Cardiac muscle cell (in vitro differentiated cells and primary cell): ENCODE measurements around the gene ARL13A. TPM values are rescaled to one million over a fixed set of nuclear protein-coding genes. Genes with fewer than 3 reads are reported as not detected.
A peak's percentile ranks its signal among the peaks of the same experiment; 100 is the strongest.

ENCODE experiments used
- DNase-seq, 2 donors: peaks; one replicate each; pipeline versions ENCODE4 v3.0.0 to v3.0.0-alpha.2; 2010 to 2017; ENCODE audit warnings: low read depth in 1 of 2, low spot score in 1 of 2
- H3K27ac ChIP-seq: fragments of 200-600 bp; sonication (generic); 2 replicates; pipeline ENCODE4 v1.5.1; 2016
- H3K27me3 ChIP-seq: fragments of 200-600 bp; sonication (generic); 2 replicates; pipeline ENCODE4 v1.6.0; 2016; ENCODE audit warnings: control low read depth
- H3K36me3 ChIP-seq: fragments of 200-600 bp; sonication (generic); 2 replicates; pipeline ENCODE4 v1.5.1; 2016; ENCODE audit warnings: control low read depth
- H3K4me1 ChIP-seq: fragments of 200-600 bp; sonication (generic); 2 replicates; pipeline ENCODE4 v1.8.1; 2017; ENCODE audit warnings: low read depth, mild to moderate bottlenecking, mixed run types
- H3K4me3 ChIP-seq: fragments of 200-600 bp; sonication (generic); 2 replicates; pipeline ENCODE4 v1.5.1; 2016; ENCODE audit warnings: mild to moderate bottlenecking
- H3K9me3 ChIP-seq: fragments of 200-600 bp; sonication (generic); 2 replicates; pipeline ENCODE4 v1.5.1; 2017; ENCODE audit warnings: low read depth, mild to moderate bottlenecking, control low read depth
- polyA plus RNA-seq: library from polyadenylated mRNA; unstranded; fragments of >200 nt; fragmentation: Nextera tagmentation; extraction: Ambion mirVana; gene quantifications from 2 replicates; pipeline ENCODE4 v1.2.1, GENCODE V29; 2016
- total RNA-seq: library from RNA; depleted of rRNA; stranded (reverse); fragments of >200 nt; gene quantifications from 2 replicates; pipeline ENCODE4 v1.2.3, GENCODE V29; 2016
- TF ChIP-seq, protein P1 (sequence below): IDR thresholded peaks from 2 replicates; pipeline ENCODE4 v1.5.1; 2012; ENCODE audit warnings: low read depth, mild to moderate bottlenecking, low read length

The ARL13A gene
- total and polyA plus RNA-seq, 2 experiments from 2014 or later = 0.54 TPM; not detected in 1

DNA sequence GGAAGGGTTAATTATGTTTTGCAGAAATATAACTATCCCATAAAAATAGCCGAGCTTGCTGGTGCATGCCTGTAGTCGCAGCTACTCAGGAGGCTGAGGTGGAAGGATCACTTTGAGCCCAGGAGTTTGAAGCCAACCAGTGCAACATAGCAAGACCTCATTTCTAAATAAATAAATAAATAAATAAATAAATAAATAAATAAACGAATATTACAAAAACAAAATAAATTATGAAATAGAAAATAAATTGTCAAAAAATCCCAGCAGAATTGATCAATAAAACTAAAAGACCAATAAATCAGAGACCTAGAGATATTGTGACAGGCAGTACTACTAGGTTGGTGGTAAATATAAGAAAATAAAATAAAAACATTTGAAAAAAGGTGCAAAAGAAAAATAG, 6.7 kb upstream of the ARL13A start:
- Histone ChIP-seq H3K4me1 (no peaks in the 10 kb centered on the region), H3K36me3 (no peaks in the 10 kb centered on the region), H3K27me3 (no peaks in the 10 kb centered on the region), H3K9me3 (no peaks in the 10 kb centered on the region), H3K4me3 (no peak overlapping the region), H3K27ac (no peak overlapping the region)
- DNase-seq = no peak
- TF ChIP-seq, protein P1, sequence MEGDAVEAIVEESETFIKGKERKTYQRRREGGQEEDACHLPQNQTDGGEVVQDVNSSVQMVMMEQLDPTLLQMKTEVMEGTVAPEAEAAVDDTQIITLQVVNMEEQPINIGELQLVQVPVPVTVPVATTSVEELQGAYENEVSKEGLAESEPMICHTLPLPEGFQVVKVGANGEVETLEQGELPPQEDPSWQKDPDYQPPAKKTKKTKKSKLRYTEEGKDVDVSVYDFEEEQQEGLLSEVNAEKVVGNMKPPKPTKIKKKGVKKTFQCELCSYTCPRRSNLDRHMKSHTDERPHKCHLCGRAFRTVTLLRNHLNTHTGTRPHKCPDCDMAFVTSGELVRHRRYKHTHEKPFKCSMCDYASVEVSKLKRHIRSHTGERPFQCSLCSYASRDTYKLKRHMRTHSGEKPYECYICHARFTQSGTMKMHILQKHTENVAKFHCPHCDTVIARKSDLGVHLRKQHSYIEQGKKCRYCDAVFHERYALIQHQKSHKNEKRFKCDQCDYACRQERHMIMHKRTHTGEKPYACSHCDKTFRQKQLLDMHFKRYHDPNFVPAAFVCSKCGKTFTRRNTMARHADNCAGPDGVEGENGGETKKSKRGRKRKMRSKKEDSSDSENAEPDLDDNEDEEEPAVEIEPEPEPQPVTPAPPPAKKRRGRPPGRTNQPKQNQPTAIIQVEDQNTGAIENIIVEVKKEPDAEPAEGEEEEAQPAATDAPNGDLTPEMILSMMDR = no peak

DNA sequence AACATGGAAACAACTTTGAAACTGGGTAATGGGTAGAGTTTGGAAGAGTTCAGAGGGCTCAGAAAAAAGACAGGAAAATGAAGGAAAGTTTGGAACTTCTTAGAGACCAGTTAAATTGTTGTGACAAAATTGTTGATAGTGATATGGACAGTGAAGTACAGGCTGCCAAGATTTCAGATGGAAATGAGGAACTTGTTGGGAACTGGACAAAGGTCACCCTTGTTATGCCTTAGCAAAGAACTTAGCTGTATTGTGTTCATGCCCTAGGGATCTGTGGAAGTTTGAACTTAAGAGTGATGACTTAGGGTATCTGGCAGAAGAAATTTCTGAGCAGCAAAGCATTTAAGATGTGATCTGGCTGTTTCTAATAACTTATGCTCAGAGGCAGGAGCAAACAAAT, 5.1 kb upstream of the ARL13A start:
- H3K27ac ChIP-seq = no peak overlapping the region
- no peaks in the 10 kb centered on the region for H3K4me1 ChIP-seq
- H3K9me3 ChIP-seq = no peaks in the 10 kb centered on the region
- no peaks in the 10 kb centered on the region for H3K27me3 ChIP-seq
- no peaks in the 10 kb centered on the region for H3K36me3 ChIP-seq
- H3K4me3 ChIP-seq = no peak overlapping the region
- TF ChIP-seq, protein P1 = no peak
- DNase-seq = no peak

DNA sequence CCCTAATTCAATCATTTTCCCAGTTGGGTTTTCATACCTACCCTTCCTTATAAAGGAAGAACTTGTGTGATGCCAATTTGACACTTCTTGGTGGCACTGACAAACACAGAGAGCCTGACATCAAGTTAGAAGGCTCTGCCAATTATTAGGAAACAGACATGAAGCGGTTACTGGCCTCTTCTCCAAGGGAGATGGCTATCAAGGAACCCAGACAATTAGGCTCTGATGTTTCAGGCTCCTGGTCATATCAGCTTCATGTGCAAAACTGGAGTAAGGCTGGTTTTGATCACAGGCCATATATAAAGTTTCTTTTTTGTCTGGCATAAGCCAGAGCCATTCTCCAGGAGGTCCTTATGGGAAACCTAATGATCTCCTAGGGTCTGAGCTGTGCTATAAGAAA, 428 bp downstream of the ARL13A start:
- Histone ChIP-seq H3K4me1 (no peaks in the 10 kb centered on the region), H3K9me3 (no peaks in the 10 kb centered on the region), H3K27ac (no peak overlapping the region), H3K36me3 (no peaks in the 10 kb centered on the region), H3K27me3 (no peaks in the 10 kb centered on the region), H3K4me3 (no peak overlapping the region)
- TF ChIP-seq, protein P1 = no peak
- no peak for DNase-seq

DNA sequence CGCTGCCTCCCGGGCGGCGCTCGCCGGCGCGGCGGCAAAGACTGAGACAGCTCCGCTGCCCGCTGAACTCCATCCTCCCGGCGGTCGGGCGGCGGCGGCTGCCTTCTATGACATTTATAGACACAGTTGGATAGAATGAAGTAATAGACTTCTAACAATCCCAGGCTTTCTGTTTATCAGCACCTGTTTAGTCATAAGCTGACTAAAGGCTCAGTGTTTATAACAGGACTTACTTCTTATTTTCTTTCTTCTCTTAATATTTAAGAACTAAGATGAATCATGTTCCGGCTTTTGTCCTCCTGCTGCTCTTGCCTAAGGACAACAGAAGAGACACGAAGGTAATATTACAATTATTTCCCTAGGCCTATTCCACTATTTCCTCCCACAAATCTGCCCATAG, 3.9 kb downstream of the ARL13A start:
- Histone ChIP-seq H3K9me3 (no peaks in the 10 kb centered on the region), H3K4me1 (no peaks in the 10 kb centered on the region), H3K4me3 (no peak overlapping the region), H3K27ac (no peak overlapping the region), H3K27me3 (no peaks in the 10 kb centered on the region), H3K36me3 (no peaks in the 10 kb centered on the region)
- TF ChIP-seq, protein P1 = no peak
- peak in 1 of 2 donors; percentile 10 for DNase-seq

DNA sequence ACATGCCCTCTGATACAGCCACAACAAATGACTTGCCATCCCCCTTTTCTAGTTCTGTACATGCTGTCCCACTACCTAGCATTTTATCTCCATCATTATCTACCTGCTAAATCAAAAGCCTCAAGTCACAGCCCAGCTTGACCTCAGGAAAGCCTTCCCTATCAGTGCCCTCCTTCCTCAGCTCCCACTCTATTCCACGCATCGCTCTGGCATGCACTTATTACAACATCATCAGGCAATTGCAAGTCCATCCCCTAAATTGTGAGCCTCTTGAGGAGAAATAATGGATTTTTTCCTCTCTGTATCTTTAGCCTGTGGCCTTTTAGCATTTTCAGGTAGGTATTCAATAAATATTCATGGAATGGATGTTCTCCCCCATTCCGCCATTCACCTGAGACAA, 5.7 kb downstream of the ARL13A start:
- TF ChIP-seq, protein P1 = no peak
- no peaks in the 10 kb centered on the region for H3K9me3 ChIP-seq
- no peak overlapping the region for H3K27ac ChIP-seq
- H3K4me3 ChIP-seq = no peak overlapping the region
- H3K27me3 ChIP-seq = no peaks in the 10 kb centered on the region
- DNase-seq = peak in 1 of 2 donors; percentile 41
- no peaks in the 10 kb centered on the region for H3K4me1 ChIP-seq
- H3K36me3 ChIP-seq = no peaks in the 10 kb centered on the region

DNA sequence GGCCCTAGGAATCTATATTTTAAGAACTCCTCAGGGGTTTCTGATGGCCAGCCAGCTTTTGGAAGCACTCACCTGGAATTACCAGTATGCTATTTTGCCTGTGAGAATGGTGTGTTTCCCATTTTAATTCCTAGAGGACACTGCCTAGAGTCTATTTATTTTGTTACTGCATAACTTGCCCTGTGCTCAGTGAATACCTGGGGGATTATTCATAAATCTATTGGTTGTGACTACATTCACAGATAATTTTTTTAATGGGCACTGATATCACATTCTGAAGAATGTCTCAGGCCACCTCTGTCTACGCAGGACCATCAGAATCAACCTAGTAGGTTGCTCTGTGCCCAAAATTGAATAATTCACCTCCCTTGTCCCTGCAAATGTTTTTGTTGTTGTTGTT, 6.7 kb downstream of the ARL13A start:
- no peak overlapping the region for H3K4me3 ChIP-seq
- H3K27ac ChIP-seq = no peak overlapping the region
- TF ChIP-seq, protein P1 = no peak
- no peaks in the 10 kb centered on the region for H3K36me3 ChIP-seq
- H3K27me3 ChIP-seq = no peaks in the 10 kb centered on the region
- no peaks in the 10 kb centered on the region for H3K9me3 ChIP-seq
- no peak for DNase-seq
- H3K4me1 ChIP-seq = no peaks in the 10 kb centered on the region
